ENCODE data around the gene KRTAP10-3. TPM values are rescaled to one million over a fixed set of nuclear protein-coding genes. Genes with fewer than 3 reads are reported as not detected.
"Not testable (repeated sequence)": the region's sequence is repeated elsewhere in the genome, so short reads cannot be mapped to it uniquely, and the experiment has no call there.

KRTAP10-3 gene
- polyA plus RNA-seq, 1 donor from 2014 or later, result not detected

DNA sequence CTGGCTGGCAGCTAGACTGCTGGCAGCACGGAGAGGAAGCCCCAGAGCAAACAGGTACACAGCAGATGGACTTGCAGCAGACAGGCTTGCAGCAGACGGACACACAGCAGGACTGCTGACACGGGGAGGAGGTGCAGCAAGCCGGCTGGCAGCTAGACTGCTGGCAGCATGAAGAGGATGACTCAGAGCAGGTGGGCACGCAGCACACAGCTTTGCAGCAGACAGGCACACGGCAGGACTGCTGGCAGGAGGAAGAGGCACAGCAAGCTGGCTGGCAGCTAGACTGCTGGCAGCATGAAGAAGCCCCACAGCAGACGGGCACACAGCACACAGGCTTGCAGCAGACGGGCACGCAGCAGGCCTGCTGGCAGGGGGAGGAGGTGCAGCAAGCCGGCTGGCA is 7.8 kb downstream of the KRTAP10-3 start:
- H3K27ac Mint-ChIP-seq, result no peak overlapping the region
- peaks cover 41% of the 10 kb centered on the region for H3K27me3 Mint-ChIP-seq
- no peak overlapping the region for H3K4me3 Mint-ChIP-seq
- peaks cover 3% of the 10 kb centered on the region for H3K36me3 Mint-ChIP-seq
- H3K9me3 Mint-ChIP-seq, result peaks cover 7 to 18% (median 17%) of the 10 kb centered on the region in 3 donors
- H3K4me1 Mint-ChIP-seq, result peaks cover 0 to 12% (median 7%) of the 10 kb centered on the region in 3 donors

DNA sequence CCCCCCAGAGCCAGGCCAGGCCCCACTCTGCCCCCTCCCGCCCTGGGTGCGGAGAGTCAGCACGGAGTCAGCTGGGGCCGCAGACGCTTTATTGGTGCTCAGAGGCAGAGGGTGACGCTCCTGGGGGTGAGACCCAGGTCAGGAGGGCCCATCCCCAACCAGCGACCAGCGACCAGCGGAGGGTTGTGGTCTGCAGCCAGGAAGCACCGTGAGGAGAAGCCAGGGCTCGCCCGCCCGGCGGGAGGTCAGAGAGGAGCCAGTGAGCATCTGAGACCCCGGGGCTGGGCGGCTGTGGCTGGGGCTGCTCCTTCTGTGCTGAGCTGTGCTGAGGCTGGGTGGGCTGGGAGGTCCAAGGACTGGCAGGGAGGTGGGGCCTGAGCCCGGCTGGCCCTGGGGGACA is 8.3 kb downstream of the KRTAP10-3 start:
- Mint-ChIP-seq H3K27me3 (peaks cover 38% of the 10 kb centered on the region), H3K4me1 (peaks cover 0 to 12% (median 7%) of the 10 kb centered on the region in 3 donors), H3K9me3 (peaks cover 9 to 23% (median 19%) of the 10 kb centered on the region in 3 donors)
- not testable (repeated sequence) for H3K4me3 Mint-ChIP-seq, H3K36me3 Mint-ChIP-seq, H3K27ac Mint-ChIP-seq

DNA sequence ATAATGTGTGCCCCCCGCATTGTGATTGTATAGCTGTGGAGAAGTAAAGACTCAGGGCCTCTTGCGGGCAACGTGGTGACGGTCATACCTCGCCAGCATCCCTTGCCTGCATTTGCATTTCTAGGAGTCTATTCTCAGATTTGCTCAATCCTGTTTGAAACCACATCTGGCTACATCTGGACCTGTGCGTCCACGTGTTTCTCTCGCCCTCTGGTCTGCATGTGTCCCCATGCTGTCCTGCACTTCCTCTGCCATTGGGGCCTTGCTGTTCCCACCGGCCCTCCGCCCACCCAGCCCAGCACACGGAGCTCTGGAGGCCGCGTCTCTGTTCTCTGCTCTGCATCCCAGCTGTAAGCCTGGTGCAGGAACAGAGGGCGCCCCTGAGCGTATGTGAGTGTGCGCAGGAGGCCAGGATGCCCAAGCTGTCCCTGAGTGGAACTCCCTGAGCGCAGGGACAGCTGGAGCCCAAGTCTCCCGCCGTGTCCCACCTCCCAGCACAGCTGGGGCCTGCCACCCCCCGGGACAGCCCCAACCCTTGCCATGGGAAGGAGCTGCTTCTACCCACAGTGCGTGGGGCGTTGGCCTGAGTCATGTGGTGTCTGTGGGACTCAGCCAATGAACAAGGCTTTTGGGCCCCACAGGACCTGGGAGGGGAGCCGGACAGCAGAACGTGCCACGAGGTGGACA is 8.9 kb downstream of the KRTAP10-3 start:
- H3K4me3 Mint-ChIP-seq, result no peak overlapping the region
- H3K9me3 Mint-ChIP-seq, result peaks cover 9 to 24% (median 19%) of the 10 kb centered on the region in 3 donors
- H3K36me3 Mint-ChIP-seq, result peaks cover 3% of the 10 kb centered on the region
- H3K27ac Mint-ChIP-seq, result no peak overlapping the region
- H3K4me1 Mint-ChIP-seq, result peaks cover 0 to 12% (median 7%) of the 10 kb centered on the region in 3 donors
- peaks cover 36% of the 10 kb centered on the region for H3K27me3 Mint-ChIP-seq

DNA sequence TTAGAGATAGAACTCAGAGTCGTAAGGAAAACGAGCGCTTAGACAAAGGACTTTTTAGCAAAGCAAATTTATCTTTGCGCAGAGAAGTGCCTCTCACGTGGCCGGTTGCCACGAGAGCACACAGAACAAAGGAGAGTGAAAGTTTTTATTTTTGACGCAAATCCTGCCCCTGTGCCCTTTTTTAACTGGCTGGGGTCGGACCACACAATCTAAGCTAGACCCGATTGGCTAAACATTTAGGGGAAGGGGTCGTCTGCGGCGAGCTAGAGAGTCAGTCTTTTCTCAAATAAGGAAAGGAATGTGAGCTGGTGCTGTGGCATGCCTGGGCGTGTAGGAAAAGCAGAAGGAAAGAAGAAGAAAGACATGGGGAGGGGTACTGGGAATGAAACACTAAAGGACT is 9.7 kb downstream of the KRTAP10-3 start:
- H3K27me3 Mint-ChIP-seq, result peaks cover 31% of the 10 kb centered on the region
- H3K27ac Mint-ChIP-seq, result no peak overlapping the region
- H3K4me1 Mint-ChIP-seq, result peaks cover 0 to 12% (median 7%) of the 10 kb centered on the region in 3 donors
- H3K9me3 Mint-ChIP-seq, result peaks cover 9 to 24% (median 19%) of the 10 kb centered on the region in 3 donors
- H3K4me3 Mint-ChIP-seq, result peak overlapping the region in 1 of 4 donors; percentile 74
- H3K36me3 Mint-ChIP-seq, result peaks cover 3% of the 10 kb centered on the region

DNA sequence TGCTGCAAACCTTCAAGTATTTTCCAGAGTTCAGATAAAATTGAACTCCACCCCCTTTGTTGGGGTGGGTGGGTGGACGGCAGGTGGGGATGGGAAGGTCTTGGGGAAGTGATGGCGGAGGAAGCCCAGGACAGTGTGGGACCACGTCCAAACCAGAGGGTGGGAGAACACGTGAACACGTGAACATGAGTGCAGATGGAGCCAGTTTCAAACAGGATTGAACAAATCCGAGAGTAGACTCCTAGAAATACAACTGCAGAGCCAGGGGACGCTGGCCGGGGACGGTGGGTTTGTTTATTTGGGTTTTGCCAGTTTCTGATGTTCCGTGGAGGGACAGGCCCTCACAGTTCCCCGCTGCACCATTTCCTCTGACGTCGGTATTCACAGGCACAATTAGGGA is 10.2 kb downstream of the KRTAP10-3 start:
- Mint-ChIP-seq H3K27ac (no peak overlapping the region), H3K36me3 (peaks cover 3% of the 10 kb centered on the region), H3K9me3 (peaks cover 9 to 24% (median 19%) of the 10 kb centered on the region in 3 donors), H3K4me1 (peaks cover 0 to 12% (median 7%) of the 10 kb centered on the region in 3 donors), H3K27me3 (peaks cover 29% of the 10 kb centered on the region), H3K4me3 (peak overlapping the region in 1 of 4 donors; percentile 4)

DNA sequence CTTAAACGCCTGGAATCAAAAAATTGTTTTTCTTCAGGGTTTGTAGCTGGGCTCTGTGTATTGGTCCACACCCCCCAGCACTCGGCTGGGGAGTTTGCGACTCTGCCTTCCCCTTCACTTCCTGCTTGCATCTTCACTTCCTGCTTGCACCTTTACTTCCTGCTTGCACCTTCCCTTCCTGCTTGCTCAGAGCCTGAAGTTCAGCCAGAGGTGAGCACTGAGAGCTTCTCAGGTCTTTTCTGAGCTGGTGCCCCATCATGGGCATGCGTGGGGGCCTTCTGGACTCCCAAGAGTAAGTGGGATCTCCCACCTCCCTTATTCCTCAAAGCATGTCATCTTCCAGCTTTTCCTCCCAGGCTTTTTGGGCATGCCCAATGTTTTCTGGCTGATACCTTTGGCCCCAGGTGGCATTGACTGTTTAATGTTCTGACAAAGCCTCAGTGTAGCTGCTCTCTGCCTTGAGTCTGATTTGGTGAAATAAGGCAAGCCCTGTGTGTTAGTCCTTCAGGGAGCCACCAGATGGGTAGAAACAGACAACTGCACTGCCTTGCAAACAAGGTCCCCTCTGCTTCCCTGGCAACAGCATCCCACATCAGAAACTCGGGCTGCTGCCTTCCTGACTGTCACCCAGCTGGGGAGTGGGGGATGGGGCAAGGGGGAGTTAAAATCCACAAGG is 10.8 kb downstream of the KRTAP10-3 start:
- Mint-ChIP-seq H3K27ac (no peak overlapping the region), H3K9me3 (peaks cover 9 to 24% (median 19%) of the 10 kb centered on the region in 3 donors), H3K27me3 (peaks cover 25% of the 10 kb centered on the region), H3K4me3 (peak overlapping the region in 3 of 4 donors; percentile 13 to 80 (median 79)), H3K36me3 (peaks cover 3% of the 10 kb centered on the region), H3K4me1 (peaks cover 0 to 12% (median 7%) of the 10 kb centered on the region in 3 donors)

DNA sequence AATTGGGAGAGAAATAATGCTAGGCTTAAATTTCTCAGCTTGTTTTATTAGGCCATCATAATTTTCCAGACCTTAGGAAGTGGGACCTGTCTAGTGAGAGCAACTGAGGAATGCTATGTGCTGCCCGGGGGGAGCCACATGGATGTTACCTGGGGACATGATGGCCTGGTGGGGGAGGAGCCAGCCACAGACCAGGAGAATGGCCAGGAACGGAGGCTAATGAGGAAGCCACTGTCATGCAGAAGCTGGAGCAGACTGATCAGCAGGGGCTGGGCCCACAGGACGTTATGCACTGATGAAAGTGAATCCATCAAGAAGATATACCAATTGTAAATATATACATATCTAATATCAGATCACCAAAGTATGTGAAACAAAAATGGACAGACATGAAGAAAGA is 14.0 kb downstream of the KRTAP10-3 start:
- H3K4me3 Mint-ChIP-seq, result no peak overlapping the region
- peaks cover 0 to 12% (median 5%) of the 10 kb centered on the region in 3 donors for H3K4me1 Mint-ChIP-seq
- H3K27ac Mint-ChIP-seq, result no peak overlapping the region
- H3K9me3 Mint-ChIP-seq, result peaks cover 9 to 24% (median 19%) of the 10 kb centered on the region in 3 donors
- H3K36me3 Mint-ChIP-seq, result peaks cover 3% of the 10 kb centered on the region
- peaks cover 19% of the 10 kb centered on the region for H3K27me3 Mint-ChIP-seq

DNA sequence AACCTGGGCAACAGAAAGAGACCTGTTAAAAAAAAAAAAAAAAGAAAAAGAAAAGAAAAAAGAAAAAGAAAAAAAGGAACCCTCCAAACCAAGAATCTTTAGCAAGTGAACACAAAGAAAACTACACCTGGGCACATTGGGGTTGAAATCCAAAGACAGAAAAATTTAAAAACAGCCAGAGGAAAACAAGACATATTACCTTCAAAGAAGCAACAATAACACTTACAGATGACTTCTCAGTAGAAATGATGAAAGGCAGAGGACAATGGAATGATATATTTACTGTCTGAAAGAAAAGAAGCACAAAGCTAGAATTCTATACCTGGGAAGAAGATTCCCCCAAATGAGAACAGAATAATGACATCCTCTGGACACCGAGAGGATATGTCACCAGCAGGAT is 15.9 kb downstream of the KRTAP10-3 start:
- Mint-ChIP-seq H3K27me3 (peaks cover 8% of the 10 kb centered on the region), H3K4me3 (no peak overlapping the region), H3K36me3 (peaks cover 1% of the 10 kb centered on the region), H3K27ac (no peak overlapping the region), H3K4me1 (peaks cover 0 to 7% (median 0%) of the 10 kb centered on the region in 3 donors), H3K9me3 (peaks cover 9 to 19% (median 17%) of the 10 kb centered on the region in 3 donors)

DNA sequence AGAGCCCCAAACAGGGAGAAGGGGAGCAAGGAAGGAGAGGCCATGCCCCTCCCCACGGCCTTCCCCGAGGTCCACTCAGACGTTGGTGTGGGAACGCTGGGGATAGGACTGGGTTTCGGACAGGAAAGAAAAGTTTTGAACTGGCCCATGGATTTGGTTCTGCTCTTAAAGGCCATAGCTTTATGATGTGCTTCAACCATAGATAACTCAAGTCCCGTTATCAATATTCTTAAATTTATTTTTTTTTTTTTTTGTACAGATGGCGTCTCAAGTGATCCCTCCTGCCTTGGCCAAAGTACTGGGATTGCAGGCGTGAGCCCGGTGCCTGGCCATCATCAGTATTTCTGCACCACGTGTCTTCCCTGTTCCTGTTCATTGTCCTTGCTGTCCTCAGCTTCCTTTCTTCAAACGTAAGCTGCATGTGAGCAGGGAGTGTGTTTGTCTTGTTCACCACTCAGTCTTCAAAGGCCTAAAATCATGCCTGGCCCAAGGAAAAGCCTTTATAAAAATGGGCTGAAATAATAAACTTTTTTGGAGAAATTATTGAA is 17.8 kb downstream of the KRTAP10-3 start:
- no peak overlapping the region for H3K4me3 Mint-ChIP-seq
- H3K36me3 Mint-ChIP-seq, result no peaks in the 10 kb centered on the region
- no peak overlapping the region for H3K27ac Mint-ChIP-seq
- H3K27me3 Mint-ChIP-seq, result peaks cover 10% of the 10 kb centered on the region
- peaks cover 3 to 6% (median 3%) of the 10 kb centered on the region in 3 donors for H3K9me3 Mint-ChIP-seq
- no peaks in the 10 kb centered on the region for H3K4me1 Mint-ChIP-seq

DNA sequence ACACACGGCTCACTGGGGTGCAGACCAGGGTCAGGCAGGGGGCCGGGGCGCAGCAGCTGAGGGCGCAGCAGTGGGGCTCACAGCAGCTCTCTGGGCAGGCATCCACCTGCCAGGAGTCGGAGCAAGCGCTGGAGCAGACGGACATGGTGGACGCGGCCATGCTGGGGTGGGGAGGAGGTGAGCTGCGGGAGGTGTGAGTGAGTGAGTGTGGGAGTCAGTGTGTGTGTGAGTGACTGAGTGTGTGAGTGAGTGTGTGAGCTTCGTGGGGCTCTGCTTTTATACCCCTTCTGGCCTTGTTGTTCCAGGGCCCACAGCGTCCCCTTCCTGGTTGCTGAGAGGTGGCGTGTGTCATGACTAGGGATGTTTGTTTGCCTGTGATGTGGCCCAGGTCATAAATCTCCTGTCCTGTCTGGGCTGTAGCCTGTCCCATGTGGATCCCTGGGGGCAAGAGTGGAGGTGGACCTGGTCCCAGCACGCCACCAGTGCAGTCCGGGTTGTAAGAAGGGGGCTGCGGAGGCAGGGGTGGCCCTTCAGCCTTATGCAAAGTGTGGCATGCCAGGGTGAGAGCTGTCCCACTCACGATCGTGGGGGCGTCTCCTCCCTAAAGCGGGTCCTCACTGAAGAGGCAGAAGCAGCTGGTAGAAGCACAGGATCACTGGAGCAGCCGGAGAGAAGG is 18.5 kb downstream of the KRTAP10-3 start, which contains the start of gene KRTAP10-1:
Gene KRTAP10-1 (minus strand): TSS at position 205 of the 676 bp plus-strand sequence. CDS start 45 bp downstream, at position 160.
- Mint-ChIP-seq H3K27me3 (peaks cover 13% of the 10 kb centered on the region), H3K4me1 (no peaks in the 10 kb centered on the region), H3K36me3 (no peaks in the 10 kb centered on the region), H3K27ac (no peak within 1 kb of the TSS), H3K9me3 (peaks cover 0 to 1% (median 0%) of the 10 kb centered on the region in 3 donors), H3K4me3 (no peak within 1 kb of the TSS)

DNA sequence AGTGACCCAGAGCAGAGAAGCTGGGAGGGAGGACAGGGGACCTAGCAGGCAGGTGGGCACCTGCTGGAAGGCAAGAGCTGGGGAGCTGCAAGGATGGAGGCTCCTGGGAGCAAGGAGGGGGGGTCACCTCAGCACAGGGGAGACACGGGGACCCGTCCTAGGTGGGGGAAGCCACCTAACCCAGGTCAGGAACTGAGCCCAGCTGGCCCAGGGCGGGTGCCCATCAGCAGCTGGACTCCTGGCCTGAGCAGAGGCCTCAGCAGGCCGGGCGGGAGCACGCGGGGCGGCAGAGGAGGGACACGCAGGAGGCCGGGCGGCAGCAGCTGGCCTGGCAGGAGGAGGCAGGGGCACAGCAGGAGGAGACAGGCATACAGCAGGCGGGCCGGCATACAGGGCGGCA is 19.5 kb downstream of the KRTAP10-3 start:
- H3K27ac Mint-ChIP-seq, result no peak overlapping the region

DNA sequence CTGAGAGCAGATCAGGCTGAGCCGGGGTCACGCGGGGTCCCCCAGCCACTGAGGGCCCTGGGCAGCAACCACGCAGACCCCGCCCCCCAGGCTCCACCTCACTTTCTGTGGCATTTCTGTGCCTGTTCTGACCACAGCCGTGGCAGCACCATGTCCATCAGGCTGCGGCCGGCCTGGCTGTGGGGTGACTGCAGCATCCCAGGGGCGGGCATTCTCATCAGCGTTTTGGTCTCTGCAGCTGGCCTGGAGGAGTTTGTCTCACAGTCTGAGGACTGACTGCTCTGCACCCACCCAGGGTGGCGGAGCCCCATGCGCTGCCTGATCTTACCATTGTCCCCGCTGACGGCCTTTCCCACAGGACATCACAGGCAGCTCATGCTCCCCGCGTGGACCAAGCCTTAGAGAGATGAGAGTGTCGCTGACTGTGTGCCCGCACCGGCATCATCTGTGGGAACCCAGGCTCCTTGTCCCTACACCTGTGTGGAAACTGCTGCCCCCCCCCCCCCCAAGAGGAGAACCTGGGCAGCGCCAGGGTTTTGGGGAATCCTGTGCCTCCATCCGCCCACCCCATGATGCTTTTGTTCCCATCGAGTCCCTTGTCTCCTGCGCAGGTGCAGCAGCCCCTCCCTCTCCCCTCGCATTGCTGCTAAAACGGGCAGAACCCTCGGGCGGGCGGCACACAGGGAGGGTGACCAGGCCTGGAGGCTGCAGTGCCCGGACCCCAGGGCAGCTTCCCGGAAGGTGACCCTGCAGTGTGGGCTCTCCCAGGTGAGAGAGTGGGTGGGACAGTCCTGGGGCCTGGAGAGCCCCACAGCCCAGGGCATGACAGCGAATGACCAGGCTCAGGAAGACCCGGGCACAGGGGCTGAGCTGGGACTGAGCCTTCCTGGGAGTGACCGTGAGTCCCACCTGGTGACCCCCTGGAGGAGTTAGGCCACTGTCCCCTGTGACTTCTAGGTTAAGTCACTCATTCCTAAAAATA is 20.4 kb downstream of the KRTAP10-3 start:
- no peak overlapping the region for H3K4me3 Mint-ChIP-seq
- H3K27me3 Mint-ChIP-seq, result peaks cover 13% of the 10 kb centered on the region

More for the DNA sequence above, 19.5 kb downstream of the KRTAP10-3 start:
- no peaks in the 10 kb centered on the region for H3K4me1 Mint-ChIP-seq
- H3K4me3 Mint-ChIP-seq, result no peak overlapping the region
- H3K36me3 Mint-ChIP-seq, result no peaks in the 10 kb centered on the region
- H3K27me3 Mint-ChIP-seq, result peaks cover 13% of the 10 kb centered on the region
- H3K9me3 Mint-ChIP-seq, result peaks cover 0 to 3% (median 3%) of the 10 kb centered on the region in 3 donors

DNA sequence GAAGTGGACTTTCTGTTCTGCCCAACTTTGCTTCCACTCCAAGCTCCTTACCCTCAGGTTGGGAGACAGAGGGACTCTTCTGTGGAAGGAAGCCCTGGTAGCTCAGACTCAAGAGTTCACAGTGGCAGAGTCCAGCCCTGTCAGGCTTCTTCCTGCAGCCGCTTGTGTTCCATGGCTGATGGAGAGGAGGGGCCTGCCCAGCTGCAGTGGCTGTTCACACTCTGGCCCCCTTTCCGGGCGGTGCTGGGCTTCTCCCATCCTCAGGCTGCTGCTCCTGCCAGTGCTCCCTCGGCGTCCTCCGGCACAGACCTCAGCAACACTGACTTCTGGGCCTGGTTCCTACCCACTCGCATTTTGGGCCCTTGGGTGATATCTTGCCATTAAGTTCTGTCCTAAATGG is 22.6 kb downstream of the KRTAP10-3 start:
- H3K9me3 Mint-ChIP-seq, result peaks cover 0 to 3% (median 3%) of the 10 kb centered on the region in 3 donors
- H3K27ac Mint-ChIP-seq, result no peak overlapping the region
- no peaks in the 10 kb centered on the region for H3K36me3 Mint-ChIP-seq
- no peaks in the 10 kb centered on the region for H3K4me1 Mint-ChIP-seq
- H3K4me3 Mint-ChIP-seq, result no peak overlapping the region
- peaks cover 18% of the 10 kb centered on the region for H3K27me3 Mint-ChIP-seq

More for the DNA sequence above, 20.4 kb downstream of the KRTAP10-3 start:
- H3K27ac Mint-ChIP-seq, result no peak overlapping the region
- no peaks in the 10 kb centered on the region for H3K36me3 Mint-ChIP-seq
- peaks cover 0 to 3% (median 3%) of the 10 kb centered on the region in 3 donors for H3K9me3 Mint-ChIP-seq
- H3K4me1 Mint-ChIP-seq, result no peaks in the 10 kb centered on the region

DNA sequence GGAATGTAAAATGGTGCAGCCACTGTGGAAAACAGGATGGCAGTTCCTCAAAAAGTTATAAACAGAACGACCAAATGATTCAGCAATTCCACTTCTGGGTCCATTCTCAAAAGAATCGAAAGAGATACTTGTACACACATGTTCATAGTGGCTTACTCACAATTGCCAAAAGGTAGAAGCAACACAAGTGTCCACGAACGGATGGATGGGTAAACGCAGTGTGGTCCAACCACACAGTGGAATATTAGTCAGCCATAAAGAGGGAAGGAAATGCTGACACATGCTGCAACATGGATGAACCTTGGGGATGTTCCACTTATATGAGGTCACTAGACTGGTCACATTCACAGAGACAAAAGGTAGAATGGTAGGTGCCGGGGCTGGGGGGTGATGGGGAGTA is 23.9 kb downstream of the KRTAP10-3 start:
- Mint-ChIP-seq H3K4me3 (no peak overlapping the region), H3K36me3 (peaks cover 3% of the 10 kb centered on the region), H3K27me3 (peaks cover 19% of the 10 kb centered on the region), H3K27ac (no peak overlapping the region), H3K9me3 (peaks cover 0 to 3% (median 3%) of the 10 kb centered on the region in 3 donors), H3K4me1 (peaks cover 0 to 2% (median 0%) of the 10 kb centered on the region in 3 donors)
